GM04504 (cell line): ENCODE data around the gene USP13.
"Not testable (repeated sequence)": the region's sequence is repeated elsewhere in the genome, so short reads cannot be mapped to it uniquely, and the experiment has no call there.

Experiments
- DNase-seq: peaks from one replicate; pipeline ENCODE4 v3.0.0-alpha.2; 2012; ENCODE audit warnings: low read depth

The USP13 gene

DNA sequence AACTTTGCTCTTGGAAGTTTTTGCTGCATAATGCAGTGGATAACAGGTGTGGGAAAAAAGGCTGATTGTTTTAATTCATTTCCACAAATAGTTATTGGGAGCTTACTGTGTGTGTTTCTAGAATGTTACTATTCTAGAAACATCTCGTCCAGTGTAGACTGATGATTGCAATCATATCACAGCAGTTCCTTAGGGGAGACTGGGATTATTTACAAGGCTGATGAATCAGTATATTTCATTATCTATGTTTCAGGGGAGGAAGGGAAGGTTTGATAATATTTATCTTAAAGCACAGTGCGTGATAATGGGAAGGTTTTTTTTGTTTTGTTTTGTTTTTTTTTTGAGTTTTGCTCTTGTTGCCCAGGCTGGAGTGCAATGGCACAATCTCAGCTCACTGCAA lies 2.4 kb downstream of the USP13 start:
- no peak for DNase-seq

DNA sequence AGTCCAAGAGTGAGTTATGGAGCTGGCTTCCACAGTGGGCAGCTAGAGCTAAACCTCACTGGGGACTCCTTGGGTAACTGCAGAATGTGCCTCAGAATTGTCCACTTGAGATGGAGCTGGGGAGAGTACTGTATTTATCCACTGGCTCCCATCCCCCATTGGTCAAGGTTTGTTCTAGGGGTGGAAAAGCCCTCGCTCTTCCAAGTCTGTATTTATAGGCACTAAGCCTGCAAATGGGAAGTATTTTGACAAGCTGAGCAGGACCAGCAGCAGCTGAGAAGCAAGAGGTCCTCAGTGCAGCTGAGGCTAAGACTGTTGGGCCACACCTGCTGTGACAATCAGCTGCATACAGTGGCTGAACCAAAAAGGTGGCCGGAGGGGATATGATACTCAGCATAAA lies 5.8 kb downstream of the USP13 start:
- DNase-seq, result no peak

DNA sequence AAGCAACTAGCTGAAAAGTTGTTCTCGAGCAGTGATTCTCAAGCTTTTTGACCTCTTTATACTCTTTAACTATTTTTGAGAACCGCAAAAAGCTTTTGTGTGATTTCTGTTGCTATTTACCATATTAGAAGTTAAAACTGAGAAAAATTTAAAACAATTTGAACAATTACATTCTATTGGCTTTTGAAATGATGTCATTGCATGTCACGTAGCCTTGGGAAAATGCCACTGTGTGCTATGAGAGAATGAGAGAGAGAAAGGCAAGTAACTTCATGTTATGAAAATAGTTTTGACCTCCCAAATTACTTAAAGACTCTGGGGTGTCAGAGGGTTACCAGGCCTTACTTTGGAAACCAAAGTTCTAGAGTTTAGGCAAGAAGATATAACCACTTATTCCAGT lies 8.0 kb downstream of the USP13 start:
- no peak for DNase-seq

DNA sequence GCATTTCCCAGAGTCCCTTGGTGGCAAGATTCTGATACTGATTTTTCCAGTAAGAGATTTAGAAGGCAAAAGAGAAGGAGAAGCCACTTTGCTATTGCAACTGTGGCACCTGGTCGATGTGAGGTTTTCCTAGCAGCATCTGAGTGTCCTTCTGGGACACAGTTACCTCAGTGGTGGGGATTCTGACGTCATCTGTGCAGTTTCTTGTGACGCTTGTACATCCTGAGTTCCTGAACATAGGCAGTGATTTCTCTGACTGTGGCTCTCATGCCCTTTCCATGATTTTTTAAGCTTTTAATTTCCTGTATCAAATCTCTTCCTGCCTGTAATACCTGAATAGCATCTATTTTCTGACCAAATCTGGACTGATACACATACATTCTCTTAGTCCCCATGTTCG lies 8.9 kb downstream of the USP13 start:
- no peak for DNase-seq

DNA sequence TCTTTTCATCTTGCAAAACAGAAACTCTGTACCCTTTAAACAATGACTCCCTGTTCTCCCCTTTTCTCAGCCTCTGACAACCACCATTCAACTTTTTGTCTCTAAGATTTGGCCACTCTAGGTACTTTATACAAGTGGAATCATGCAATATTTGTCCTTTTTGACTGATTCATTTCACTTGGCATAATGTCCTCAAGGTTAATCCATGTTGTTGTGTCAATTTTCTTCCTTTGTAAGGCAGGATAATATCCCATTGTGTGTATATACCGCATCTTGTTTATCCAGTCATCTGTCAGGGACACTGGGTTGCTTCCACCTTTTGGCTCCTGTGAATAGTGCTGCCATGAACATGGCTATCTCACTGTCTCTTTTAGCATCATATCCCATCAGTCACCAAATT lies 10.3 kb downstream of the USP13 start:
- DNase-seq, result no peak

DNA sequence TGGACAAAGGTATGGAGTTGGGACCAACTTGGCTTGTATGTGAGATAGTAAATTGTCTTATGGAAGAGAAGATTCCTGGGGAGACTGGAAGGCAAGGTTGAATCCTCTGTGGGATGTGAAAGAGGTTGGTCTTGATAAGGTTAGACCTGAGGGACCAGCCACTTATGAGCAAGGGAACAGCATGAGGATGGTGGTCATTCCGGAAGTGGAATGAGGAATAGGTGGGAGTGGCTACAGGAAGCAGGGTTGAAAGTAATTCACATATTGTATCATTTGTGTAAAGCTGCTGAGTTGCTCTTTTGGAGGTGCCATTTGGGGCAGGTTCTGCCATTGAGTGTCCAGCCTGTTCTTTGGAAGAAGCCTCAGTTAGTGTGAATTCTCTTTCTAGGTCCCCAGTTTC lies 13.2 kb downstream of the USP13 start:
- no peak for DNase-seq

DNA sequence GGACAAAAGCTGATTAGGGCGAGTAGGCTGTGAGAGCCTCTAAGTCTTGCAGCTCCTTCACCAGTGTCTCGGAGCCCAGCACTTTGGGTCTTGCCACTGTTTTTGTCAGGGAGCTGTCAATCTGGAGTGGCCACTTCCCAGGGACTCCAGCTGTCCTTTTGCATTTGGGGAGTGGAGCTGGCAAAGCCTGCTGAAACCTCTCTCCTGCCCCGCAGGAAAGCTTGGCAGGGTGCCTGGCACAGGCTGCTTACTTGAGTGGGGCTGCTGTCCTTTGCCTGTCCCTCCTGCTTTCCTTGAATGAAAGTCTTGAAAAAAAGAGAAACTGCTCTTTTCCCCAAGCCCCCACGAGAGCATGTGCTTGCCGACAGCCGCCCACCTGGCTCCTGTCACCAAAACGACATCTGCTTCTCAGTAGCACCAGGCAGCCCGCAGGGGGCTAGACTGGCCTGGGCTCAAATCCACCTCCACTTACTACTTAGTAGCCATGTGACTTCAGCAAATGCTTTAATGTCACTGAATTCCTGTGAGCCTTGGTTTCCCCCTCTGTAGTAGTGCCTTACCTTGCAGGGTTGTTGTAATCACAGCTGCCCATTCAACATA lies 13.7 kb downstream of the USP13 start:
- no peak for DNase-seq

DNA sequence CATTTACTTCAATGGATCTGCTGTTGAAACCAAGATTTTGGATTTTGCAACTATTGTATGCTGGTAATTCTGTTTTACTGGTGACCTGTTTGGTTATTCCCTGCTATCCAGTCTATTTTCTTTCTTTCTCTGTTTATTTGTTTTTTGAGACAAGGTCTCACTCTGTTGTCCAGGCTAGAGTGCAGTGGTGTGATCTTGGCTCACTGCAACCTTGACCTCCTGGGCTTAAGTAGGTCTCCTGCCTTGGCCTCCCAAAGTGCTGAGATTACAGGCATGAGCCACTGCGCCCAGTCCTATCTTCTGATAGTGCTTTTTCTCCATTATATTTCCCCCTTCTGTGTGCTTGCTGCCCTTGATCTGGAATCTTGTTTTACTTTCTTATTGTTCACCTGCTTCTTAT lies 15.6 kb downstream of the USP13 start:
- no peak for DNase-seq

DNA sequence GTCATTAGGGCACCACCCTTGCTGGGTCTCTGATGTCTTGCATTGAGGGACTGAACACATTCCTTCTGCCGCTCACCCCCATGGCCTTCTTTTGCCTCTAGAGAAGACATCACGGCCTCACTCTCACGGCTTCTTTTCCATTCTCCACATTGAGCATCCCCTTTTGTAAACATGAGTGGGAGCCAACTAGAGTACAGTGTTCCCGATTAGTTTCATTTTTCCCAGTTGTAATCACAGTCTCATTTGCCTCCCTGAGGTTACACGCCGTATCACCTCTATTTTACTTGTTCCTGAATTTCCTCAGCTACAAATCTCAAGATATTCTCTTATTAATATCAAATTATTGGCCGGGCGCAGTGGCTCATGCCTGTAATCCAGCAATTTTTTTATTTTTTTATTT lies 17.5 kb downstream of the USP13 start:
- DNase-seq, result no peak

DNA sequence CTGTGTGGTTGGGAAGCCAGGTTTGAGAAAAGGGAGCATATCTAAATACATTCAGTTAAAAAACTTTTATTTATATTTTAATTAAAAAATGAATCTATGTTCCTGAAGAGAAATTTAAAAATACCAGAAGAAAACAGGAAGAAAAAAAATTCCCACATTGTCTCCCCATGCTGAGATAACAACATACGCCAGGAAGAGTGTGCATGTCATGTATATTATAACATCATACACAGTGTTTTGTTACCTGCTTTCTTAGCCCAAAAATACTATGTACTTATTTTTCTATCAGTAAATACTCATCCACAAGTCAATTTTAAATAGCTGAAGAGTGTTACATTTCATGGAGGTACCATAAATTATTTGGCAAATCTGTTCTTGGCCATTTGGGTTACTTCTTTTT lies 18.5 kb downstream of the USP13 start:
- no peak for DNase-seq

DNA sequence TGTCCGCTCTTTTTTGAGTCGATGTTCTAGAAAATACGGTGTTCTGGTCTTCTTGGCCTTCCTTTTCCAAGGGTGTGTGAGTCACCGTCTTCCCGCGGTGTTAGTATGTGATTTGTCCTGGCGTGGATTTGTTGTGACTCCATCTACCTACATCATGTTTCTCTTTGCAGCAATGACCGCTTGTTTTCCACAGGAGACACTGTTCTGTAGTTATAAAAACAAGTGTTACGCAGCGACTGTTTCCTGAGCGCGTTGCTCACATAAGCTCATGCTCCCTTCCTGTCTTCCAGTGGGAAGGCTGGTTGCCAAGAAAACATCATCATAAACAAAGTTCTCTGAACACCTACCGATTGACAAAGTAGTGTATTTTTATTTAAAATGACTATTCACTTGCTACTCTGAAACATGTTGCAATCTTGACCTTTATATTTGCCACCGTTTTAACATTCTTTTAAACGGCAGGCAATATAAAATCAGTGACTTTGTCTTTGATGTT lies 19.0 kb downstream of the USP13 start:
- DNase-seq, result no peak

DNA sequence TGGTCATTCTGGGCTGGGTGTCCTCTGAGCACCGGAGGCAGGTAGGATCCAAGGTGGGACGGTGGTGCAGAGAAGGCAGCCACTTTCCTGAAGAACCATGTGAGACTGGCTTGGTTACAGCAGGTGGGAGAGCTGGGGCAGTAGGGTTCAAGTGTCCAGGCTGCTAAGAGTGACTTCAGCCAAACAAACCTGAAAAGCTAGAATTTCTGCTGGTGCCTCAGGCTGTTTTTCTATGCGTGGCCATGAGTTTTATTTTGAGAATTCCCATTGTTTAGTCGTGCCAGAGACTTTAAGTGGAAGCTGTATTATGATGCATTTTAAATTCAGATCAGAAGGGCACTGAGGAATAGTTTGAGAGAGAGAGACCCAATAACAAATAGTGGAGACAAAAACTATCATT lies 20.1 kb downstream of the USP13 start:
- no peak for DNase-seq

DNA sequence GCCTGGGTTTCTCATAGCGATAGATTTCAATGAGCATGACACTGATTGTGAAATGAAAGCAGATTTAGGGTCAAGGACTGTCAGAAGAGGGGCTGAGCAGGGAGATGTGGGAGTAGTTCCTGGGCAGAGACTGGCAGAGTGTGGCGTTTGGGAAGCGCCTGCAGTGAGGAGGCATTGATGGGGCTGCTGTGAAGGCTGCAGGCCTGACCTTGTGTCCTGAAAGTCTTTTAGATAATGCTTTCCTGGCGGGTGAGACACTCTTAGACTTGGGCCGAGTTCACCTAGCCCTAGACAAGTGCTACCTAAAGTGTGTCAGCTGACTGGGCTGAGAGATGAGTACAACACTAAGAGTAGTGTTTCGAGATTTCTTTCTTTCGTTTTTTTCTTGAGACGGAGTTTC lies 20.7 kb downstream of the USP13 start:
- DNase-seq, result no peak

DNA sequence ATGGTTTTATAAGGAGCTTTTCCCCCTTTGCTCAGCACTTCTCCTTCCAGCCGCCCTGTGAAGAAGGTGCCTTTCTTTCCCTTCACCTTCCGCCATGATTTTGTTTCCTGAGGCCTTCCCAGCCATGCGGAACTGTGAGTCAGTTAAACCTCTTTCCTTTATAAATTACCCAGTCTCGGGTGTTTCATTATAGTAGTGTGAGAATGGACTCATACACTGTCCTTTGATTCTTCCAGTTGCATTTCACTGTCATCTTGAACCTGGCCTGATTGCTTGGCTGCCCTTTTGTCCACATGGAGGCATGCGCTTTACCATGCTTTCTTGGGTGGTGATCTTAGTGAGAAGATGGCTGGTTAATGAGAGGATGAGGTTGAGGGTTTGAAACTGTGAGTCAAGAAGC lies 23.2 kb downstream of the USP13 start:
- no peak for DNase-seq

DNA sequence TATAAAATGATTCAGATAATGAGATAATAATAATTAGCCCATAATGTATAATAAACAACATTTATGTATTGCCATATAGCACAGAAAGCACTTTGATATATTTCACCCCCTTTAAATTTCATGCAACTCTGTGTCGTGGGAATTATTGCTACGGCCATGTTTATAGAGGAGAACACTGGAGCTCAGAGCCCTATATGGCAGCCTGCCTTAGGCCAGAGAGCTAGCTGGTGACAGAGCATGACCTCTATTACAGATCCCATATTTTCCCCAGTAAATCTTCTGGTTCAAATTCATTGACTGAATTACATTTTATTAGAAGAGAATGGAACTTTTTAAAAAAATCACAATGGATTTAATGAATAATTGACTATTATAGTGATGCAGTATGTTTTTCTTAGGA lies 25.0 kb downstream of the USP13 start:
- DNase-seq, result no peak

DNA sequence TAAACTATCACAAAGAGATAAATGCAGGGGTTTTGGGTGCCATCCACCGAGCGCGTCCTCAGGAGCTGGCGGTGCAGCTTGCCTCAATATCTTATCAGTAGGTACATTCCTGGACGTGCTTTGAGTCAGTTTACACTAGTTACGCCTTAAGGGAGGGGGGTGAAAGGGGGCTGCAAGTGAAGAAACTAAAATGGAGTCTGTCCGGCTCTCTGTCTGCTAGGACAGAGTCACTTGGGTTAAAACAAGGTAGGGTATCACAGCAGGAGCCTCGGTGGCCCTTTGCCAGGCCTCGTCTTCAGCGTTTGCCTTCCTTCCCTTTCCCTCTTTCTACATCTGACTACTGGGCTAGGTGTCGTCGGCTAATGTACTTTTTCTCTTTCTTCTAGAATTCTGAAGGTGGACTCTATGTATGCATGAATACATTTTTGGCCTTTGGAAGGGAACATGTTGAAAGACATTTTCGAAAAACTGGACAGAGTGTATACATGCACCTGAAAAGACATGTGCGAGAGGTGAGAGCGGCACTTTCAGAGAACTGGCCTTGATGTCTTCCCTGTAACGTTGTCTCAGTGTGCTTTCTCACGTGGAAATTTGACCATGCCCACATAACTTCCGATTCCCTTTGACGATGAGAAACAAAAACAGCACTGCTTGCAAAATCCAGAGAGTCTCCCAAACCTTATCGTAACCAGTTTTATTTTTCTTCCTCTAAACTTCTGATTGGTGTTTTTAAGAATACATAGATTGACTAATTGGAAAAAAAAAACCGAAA lies 28.8 kb downstream of the USP13 start:
- DNase-seq, result no peak

DNA sequence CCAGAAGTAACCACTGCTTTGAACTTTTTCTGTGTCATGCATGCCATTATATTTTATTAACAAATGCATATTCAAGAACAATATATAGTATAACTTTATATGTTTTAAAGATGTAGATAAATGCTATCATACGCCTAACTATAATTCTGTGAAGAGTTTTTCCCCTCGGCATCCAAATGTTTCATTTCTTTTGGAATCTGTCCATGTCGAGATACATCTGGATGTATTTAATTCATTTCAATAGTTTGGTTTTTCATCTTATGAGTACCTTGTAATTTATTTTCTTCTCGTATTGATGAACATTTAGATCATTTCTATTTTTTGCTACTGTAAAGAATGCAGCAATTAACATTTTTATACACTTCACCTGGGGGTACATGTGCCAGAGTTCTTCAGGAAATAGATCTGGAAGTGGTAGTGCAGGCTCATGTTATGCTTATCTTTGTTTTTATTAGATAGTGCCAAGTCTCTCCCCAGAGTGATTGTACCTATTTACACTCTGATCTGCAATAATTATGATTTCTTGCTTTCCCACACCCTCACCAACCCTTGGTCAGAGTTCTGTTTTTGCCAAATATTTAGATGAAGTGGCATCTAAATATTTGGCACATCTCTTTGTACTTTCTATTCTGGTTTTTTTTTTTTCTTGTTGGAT lies 29.7 kb downstream of the USP13 start:
- no peak for DNase-seq

DNA sequence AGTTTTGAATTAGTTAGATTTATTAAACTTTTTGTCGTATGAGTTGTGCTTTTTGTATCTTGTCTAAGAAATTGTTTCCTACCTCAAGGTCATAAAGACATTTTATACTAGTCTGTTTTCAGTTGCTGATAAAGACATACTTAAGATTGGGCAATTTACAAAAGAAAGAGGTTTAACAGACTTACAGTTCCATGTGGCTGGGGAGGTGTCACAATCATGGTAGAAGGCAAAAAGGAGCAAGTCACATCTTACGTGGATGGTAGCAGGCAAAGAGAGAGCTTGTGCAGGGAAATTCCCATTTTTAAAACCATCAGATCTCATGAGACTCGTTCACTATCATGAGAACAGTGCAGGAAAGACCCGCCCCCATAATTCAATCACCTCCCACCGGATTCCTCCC lies 30.4 kb downstream of the USP13 start:
- not testable (repeated sequence) for DNase-seq

DNA sequence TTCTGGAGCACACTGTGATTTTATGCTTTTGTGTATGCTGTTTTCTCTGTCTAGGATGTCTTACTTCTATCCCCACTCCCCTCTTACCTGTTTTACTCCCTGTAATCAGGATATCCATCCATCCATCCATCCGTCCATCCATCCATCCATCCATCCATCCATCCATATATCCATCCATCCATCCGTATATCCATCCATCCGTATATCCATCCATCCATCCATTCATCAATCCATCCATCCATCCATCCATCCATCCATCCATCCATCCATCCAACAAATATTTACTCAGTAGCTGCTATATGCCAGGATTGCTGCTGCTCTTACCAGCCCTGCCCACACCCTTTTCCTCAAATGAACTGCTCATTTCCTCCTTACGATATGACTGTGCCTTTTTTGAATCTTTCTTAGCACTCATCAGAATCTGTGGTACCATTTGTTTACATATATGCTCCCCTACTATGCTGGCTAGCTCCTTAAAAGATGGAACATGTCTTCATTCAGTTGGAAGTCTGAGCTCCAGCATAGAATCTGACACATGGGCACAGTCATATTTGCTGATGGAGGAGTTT lies 35.2 kb downstream of the USP13 start:
- DNase-seq, result no peak

DNA sequence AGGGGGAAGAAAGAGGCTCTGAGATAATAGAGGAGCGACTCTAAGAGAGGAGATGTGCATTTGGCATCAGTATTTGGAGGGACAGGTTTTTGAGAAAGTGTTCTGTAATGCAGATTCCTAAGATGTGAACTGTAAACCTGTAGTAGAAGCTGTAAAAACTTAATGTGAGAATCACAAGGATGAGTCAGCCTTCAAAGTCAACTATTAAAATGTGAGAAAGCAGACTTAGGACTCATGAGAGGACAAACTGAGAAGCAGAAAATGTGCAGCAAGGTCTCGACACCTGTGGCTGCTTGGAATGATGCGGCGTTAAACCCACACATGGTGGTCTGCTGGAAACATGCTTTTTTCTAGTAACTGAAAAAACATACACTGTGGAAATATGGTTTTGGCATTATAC lies 36.0 kb downstream of the USP13 start:
- peak; percentile 17 for DNase-seq

DNA sequence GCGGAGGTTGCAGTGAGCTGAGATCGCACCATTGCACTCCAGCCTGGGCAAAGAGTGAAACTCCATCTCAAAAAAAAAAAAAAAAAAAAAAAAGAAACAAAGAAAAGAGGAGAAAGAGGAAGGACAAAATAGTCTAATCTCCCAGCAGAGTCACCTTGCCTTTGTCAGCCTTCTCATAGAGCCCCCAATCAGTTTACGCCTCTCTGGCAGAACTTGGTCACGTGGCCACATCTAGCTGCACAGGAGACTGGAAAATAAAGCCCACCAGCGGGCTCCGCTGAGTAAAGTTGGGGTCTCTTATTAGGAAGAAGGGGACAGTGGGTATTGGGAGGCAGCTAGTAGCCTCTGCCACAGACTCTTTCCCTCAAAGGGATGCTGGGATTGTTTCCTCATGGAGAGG lies 41.9 kb downstream of the USP13 start:
- DNase-seq, result no peak

DNA sequence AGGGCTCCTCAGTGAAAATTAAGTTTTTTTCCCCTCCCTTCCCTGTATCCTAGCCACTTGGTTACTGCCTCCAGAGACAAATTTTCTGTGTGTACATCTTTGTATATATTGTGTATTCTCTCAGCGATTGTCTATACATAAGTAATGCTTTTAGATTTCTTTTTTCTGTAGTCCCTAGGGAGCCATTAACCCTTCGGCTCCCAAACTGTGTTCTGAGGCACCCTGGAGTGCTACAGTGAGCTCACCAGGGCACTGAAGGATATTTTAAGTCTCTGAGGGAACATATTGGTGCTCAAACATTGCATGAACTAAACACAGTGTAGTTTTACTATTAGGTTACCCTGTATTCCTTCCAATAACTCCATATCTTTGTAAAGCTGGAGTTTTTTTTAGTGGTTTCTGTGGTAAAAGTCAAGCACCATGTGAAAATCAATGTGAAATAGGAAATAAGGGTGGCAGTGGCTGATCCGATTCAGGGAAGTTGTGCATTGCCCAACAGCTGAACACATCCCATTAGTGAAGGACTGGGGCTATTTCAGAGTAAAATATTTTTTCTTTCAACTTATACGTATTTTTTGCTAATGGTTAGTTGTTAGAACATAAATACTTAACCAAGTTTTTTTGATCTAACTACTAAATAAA lies 43.0 kb downstream of the USP13 start:
- no peak for DNase-seq
